H9 (cell line): ENCODE measurements around the gene DDX60. TPM values are rescaled to one million over a fixed set of nuclear protein-coding genes. Genes with fewer than 3 reads are reported as not detected.

Experiments used
- DNase-seq: peaks from one replicate; pipeline ENCODE4 v3.0.0-alpha.2; 2017
- H2AFZ ChIP-seq: one replicate; pipeline ENCODE4 v1.6.1; 2013; ENCODE audit warnings: mild to moderate bottlenecking, low read length, control low read depth, moderate library complexity
- H2AK5ac ChIP-seq: 2 replicates; pipeline ENCODE4 v1.6.1; 2013; ENCODE audit warnings: low read length, control low read depth, mixed read lengths; ENCODE audit not compliant: insufficient read length
- H2BK120ac ChIP-seq: one replicate; pipeline ENCODE4 v1.6.1; 2013; ENCODE audit warnings: low read depth, mild to moderate bottlenecking, low read length, control low read depth, inconsistent platforms; ENCODE audit not compliant: poor library complexity, severe bottlenecking
- H2BK12ac ChIP-seq: 2 replicates; pipeline ENCODE4 v1.6.1; 2013; ENCODE audit warnings: low read length, control low read depth, mixed read lengths, low read depth; ENCODE audit not compliant: insufficient read length
- H2BK15ac ChIP-seq: 2 replicates; pipeline ENCODE4 v1.6.1; 2013; ENCODE audit warnings: low read depth, low read length, control low read depth
- H2BK20ac ChIP-seq: one replicate; pipeline ENCODE4 v1.6.1; 2013; ENCODE audit warnings: low read depth, mild to moderate bottlenecking, low read length, control low read depth, inconsistent platforms; ENCODE audit not compliant: poor library complexity, severe bottlenecking
- H2BK5ac ChIP-seq: 2 replicates; pipeline ENCODE4 v1.6.1; 2013; ENCODE audit warnings: low read length, control low read depth, mixed read lengths; ENCODE audit not compliant: insufficient read length
- H3K14ac ChIP-seq: 2 replicates; pipeline ENCODE4 v1.6.1; 2013; ENCODE audit warnings: low read length, control low read depth; ENCODE audit not compliant: insufficient read depth
- H3K18ac ChIP-seq: 2 replicates; pipeline ENCODE4 v1.6.1; 2013; ENCODE audit warnings: low read depth, mild to moderate bottlenecking, mixed read lengths, low read length, control low read depth; ENCODE audit not compliant: insufficient read length
- H3K23ac ChIP-seq: 2 replicates; pipeline ENCODE4 v1.6.1; 2013; ENCODE audit warnings: low read length, control low read depth, mixed read lengths, low read depth; ENCODE audit not compliant: insufficient read length
- H3K23me2 ChIP-seq: 2 replicates; pipeline ENCODE4 v1.6.1; 2013; ENCODE audit warnings: low read depth, mild to moderate bottlenecking, mixed read lengths, low read length, control low read depth; ENCODE audit not compliant: insufficient read length, poor library complexity, severe bottlenecking
- H3K27ac ChIP-seq: 2 replicates; pipeline ENCODE4 v1.5.1; 2013; ENCODE audit warnings: low read length, control low read depth, mixed read lengths, low read depth; ENCODE audit not compliant: insufficient read length
- H3K27me3 ChIP-seq: 2 replicates; pipeline ENCODE4 v1.6.1; 2013; ENCODE audit warnings: low read length, control low read depth, inconsistent platforms; ENCODE audit not compliant: insufficient read depth
- H3K4ac ChIP-seq: 2 replicates; pipeline ENCODE4 v1.6.1; 2013; ENCODE audit warnings: low read depth, mild to moderate bottlenecking, control low read depth, inconsistent platforms, low read length, moderate library complexity
- H3K4me1 ChIP-seq: 2 replicates; pipeline ENCODE4 v1.6.1; 2013; ENCODE audit warnings: low read length, control low read depth, inconsistent platforms; ENCODE audit not compliant: insufficient read depth
- H3K4me2 ChIP-seq: 2 replicates; pipeline ENCODE4 v1.6.1; 2013; ENCODE audit warnings: low read length, control low read depth, mixed read lengths; ENCODE audit not compliant: insufficient read length, insufficient read depth
- H3K56ac ChIP-seq: 2 replicates; pipeline ENCODE4 v1.6.1; 2013; ENCODE audit warnings: low read depth, mild to moderate bottlenecking, mixed read lengths, low read length, control low read depth; ENCODE audit not compliant: insufficient read length
- H3K79me1 ChIP-seq: 2 replicates; pipeline ENCODE4 v1.6.1; 2013; ENCODE audit warnings: low read depth, mild to moderate bottlenecking, moderate library complexity, low read length, control low read depth, inconsistent platforms; ENCODE audit not compliant: insufficient read depth, poor library complexity, severe bottlenecking
- H3K79me2 ChIP-seq: 2 replicates; pipeline ENCODE4 v1.6.1; 2013; ENCODE audit warnings: low read length, control low read depth, inconsistent platforms; ENCODE audit not compliant: insufficient read depth
- H3K9ac ChIP-seq: 2 replicates; pipeline ENCODE4 v1.6.1; 2013; ENCODE audit warnings: low read length, control low read depth, mixed read lengths; ENCODE audit not compliant: insufficient read length; ENCODE audit errors: extremely low read depth
- H3K9me3 ChIP-seq: one replicate; pipeline ENCODE4 v1.6.1; 2013; ENCODE audit warnings: low read depth, low read length, inconsistent platforms; ENCODE audit not compliant: control insufficient read depth
- H3T11ph ChIP-seq: one replicate; pipeline ENCODE4 v1.6.1; 2013; ENCODE audit warnings: mild to moderate bottlenecking, low read length, control low read depth, inconsistent platforms
- H4K20me1 ChIP-seq: one replicate; pipeline ENCODE4 v1.6.1; 2013; ENCODE audit not compliant: control insufficient read depth, insufficient read length, insufficient read depth
- H4K5ac ChIP-seq: 2 replicates; pipeline ENCODE4 v1.6.1; 2013; ENCODE audit warnings: low read depth, mild to moderate bottlenecking, mixed read lengths, low read length, control low read depth; ENCODE audit not compliant: insufficient read length
- H4K8ac ChIP-seq: replicated peaks from 2 replicates; pipeline ENCODE4 v1.6.1; 2013; ENCODE audit warnings: low read length, control low read depth, mixed read lengths, low read depth; ENCODE audit not compliant: insufficient read length
- H4K91ac ChIP-seq: 2 replicates; pipeline ENCODE4 v1.6.1; 2013; ENCODE audit warnings: low read depth, mild to moderate bottlenecking, moderate library complexity, mixed read lengths, low read length, control low read depth; ENCODE audit not compliant: insufficient read length
- H3K27ac Mint-ChIP-seq, 3 experiments: 2 replicates in 2 of 3; 3 replicates in 1 of 3; pipeline ENCODE4 v1.8.0; 2020 to 2021; ENCODE audit warnings: mixed read lengths in 3 of 3, mild to moderate bottlenecking in 1 of 3, moderate library complexity in 1 of 3
- H3K27me3 Mint-ChIP-seq: 2 replicates; pipeline ENCODE4 v1.8.0; 2021; ENCODE audit warnings: low read depth, mild to moderate bottlenecking, moderate library complexity, mixed read lengths
- H3K36me3 Mint-ChIP-seq, 3 experiments: 2 replicates in 2 of 3; 3 replicates in 1 of 3; pipeline ENCODE4 v1.8.0; 2020 to 2021; ENCODE audit warnings: low read depth in 3 of 3, mixed read lengths in 3 of 3; ENCODE audit not compliant: insufficient read depth in 1 of 3
- H3K4me1 Mint-ChIP-seq, 2 experiments: 2 replicates each; pipeline ENCODE4 v1.8.0; 2020; ENCODE audit warnings: mixed read lengths in 2 of 2
- H3K4me3 Mint-ChIP-seq, 2 experiments: 2 replicates in 1 of 2; 3 replicates in 1 of 2; pipeline ENCODE4 v1.8.0; 2020 to 2021; ENCODE audit warnings: mild to moderate bottlenecking in 2 of 2, mixed read lengths in 2 of 2, moderate library complexity in 1 of 2
- H3K9me3 Mint-ChIP-seq, 2 experiments: 2 replicates in 1 of 2; 3 replicates in 1 of 2; pipeline ENCODE4 v1.8.0; 2020; ENCODE audit warnings: mild to moderate bottlenecking in 2 of 2, mixed read lengths in 2 of 2, moderate library complexity in 1 of 2
- total RNA-seq: library from RNA; stranded (reverse); gene quantifications from 2 replicates; pipeline ENCODE4 v1.2.1, GENCODE V29; 2021
- TF ChIP-seq, protein P1 (sequence below): fragments of 200-600 bp; sonication (generic); conservative IDR thresholded peaks from 3 replicates; pipeline ENCODE4 v1.8.0; 2021; ENCODE audit warnings: antibody characterized with exemption, mild to moderate bottlenecking

Gene DDX60
- total RNA-seq, 1 experiment from 2014 or later = 3.9 TPM

DNA sequence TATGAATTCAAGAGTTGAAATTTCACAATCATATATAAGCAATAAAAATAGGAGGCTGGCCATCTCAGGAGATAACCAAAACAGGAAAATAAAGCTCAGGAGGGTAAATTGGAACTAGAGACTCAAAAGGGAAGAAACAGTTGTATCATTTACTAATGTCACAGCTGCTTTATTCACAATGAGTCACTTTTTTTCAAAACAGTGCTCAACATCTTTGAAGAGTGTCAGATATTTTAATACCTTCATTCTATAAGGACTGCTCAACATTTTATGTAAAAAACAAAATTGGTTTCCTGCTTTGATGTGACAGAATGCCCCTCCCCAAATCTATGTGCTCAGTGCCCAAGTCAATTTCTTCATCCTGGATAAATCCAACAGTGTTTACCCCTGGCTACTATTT, 97.7 kb downstream of the DDX60 start:
- no peak overlapping the region for H2BK12ac ChIP-seq

More for the DNA sequence above, 97.7 kb downstream of the DDX60 start:
- Histone ChIP-seq H4K8ac (no peak overlapping the region), H3K79me2 (no peaks in the 10 kb centered on the region), H3K27ac (no peak overlapping the region), H2BK20ac (no peak overlapping the region), H2BK15ac (no peak overlapping the region), H3K14ac (no peak overlapping the region), H3K56ac (no peak overlapping the region), H3K4me1 (no peaks in the 10 kb centered on the region), H2BK5ac (no peak overlapping the region), H3K9ac (no peak overlapping the region), H2BK120ac (no peak overlapping the region), H3K27me3 (no peaks in the 10 kb centered on the region), H4K91ac (no peak overlapping the region), H4K5ac (no peak overlapping the region), H3K18ac (no peak overlapping the region), H3K23ac (no peak overlapping the region), H4K20me1 (no peaks in the 10 kb centered on the region), H3T11ph (no peak overlapping the region), H2AK5ac (no peak overlapping the region), H2AFZ (no peak overlapping the region), H3K23me2 (no peaks in the 10 kb centered on the region), H3K79me1 (no peaks in the 10 kb centered on the region), H3K9me3 (no peaks in the 10 kb centered on the region), H3K4ac (no peak overlapping the region), H3K4me2 (no peak overlapping the region)
- TF ChIP-seq, protein P1, sequence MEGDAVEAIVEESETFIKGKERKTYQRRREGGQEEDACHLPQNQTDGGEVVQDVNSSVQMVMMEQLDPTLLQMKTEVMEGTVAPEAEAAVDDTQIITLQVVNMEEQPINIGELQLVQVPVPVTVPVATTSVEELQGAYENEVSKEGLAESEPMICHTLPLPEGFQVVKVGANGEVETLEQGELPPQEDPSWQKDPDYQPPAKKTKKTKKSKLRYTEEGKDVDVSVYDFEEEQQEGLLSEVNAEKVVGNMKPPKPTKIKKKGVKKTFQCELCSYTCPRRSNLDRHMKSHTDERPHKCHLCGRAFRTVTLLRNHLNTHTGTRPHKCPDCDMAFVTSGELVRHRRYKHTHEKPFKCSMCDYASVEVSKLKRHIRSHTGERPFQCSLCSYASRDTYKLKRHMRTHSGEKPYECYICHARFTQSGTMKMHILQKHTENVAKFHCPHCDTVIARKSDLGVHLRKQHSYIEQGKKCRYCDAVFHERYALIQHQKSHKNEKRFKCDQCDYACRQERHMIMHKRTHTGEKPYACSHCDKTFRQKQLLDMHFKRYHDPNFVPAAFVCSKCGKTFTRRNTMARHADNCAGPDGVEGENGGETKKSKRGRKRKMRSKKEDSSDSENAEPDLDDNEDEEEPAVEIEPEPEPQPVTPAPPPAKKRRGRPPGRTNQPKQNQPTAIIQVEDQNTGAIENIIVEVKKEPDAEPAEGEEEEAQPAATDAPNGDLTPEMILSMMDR = no peak
- no peaks in the 10 kb centered on the region for H3K27me3 Mint-ChIP-seq
- H3K4me3 Mint-ChIP-seq = no peak overlapping the region
- no peak overlapping the region for H3K27ac Mint-ChIP-seq
- H3K9me3 Mint-ChIP-seq = peaks cover 0 to 3% of the 10 kb centered on the region in 2 experiments; a peak in 2 of 5 replicates
- H3K36me3 Mint-ChIP-seq = peaks cover 0 to 4% (median 0%) of the 10 kb centered on the region in 3 experiments; a peak in 1 of 7 replicates
- H3K4me1 Mint-ChIP-seq = peaks cover 0 to 4% of the 10 kb centered on the region in 2 experiments; a peak in 2 of 4 replicates
- no peak for DNase-seq
